Lung (tissue), 12 donors: ENCODE results near the gene SCAANT1. TPM values are rescaled to one million over a fixed set of nuclear protein-coding genes. Genes with fewer than 3 reads are reported as not detected.

Experiments
- ATAC-seq: fragments of 200-7000 bp; cut with Tn5 transposase; one replicate; pipeline ENCODE4 v1.9.1; 2020; ENCODE audit warnings: moderate number of reproducible peaks; ENCODE audit not compliant: insufficient read depth, low FRiP score
- DNase-seq, 3 donors: peaks; one replicate each; pipeline ENCODE4 v3.0.0-alpha.2; 2013 to 2017
- H3K27ac ChIP-seq, 2 donors: one replicate each; pipeline ENCODE4 v1.5.1; 2013; ENCODE audit warnings: mild to moderate bottlenecking in 2 of 2, moderate library complexity in 2 of 2, control low read depth in 1 of 2, inconsistent platforms in 1 of 2, low read depth in 1 of 2, low read length in 1 of 2
- H3K27me3 ChIP-seq, 3 donors: one replicate each; pipeline ENCODE4 v1.5.1; 2013; ENCODE audit warnings: low read length in 2 of 3; ENCODE audit not compliant: control insufficient read depth in 3 of 3, insufficient read depth in 3 of 3
- H3K36me3 ChIP-seq, 4 donors: one replicate each; pipeline ENCODE4 v1.5.1; 2013; ENCODE audit warnings: low read length in 4 of 4, mild to moderate bottlenecking in 1 of 4, moderate library complexity in 1 of 4; ENCODE audit not compliant: control insufficient read depth in 4 of 4, insufficient read depth in 4 of 4
- H3K4me1 ChIP-seq, 5 donors: one replicate each; pipeline ENCODE4 v1.5.1; 2013; ENCODE audit warnings: low read length in 5 of 5, mild to moderate bottlenecking in 2 of 5, moderate library complexity in 1 of 5; ENCODE audit not compliant: control insufficient read depth in 5 of 5, insufficient read depth in 5 of 5
- H3K4me3 ChIP-seq: one replicate; pipeline ENCODE4 v1.5.1; 2013; ENCODE audit warnings: mild to moderate bottlenecking, control low read depth, moderate library complexity
- H3K9ac ChIP-seq, 2 donors: one replicate each; pipeline ENCODE4 v1.5.1; 2013; ENCODE audit warnings: low read length in 2 of 2, control low read depth in 1 of 2; ENCODE audit not compliant: insufficient read depth in 1 of 2
- H3K9me3 ChIP-seq, 4 donors: one replicate each; pipeline ENCODE4 v1.5.1; 2013; ENCODE audit warnings: low read length in 3 of 4, mild to moderate bottlenecking in 1 of 4, moderate library complexity in 1 of 4; ENCODE audit not compliant: control insufficient read depth in 4 of 4, insufficient read depth in 3 of 4
- CTCF ChIP-seq: IDR thresholded peaks from 2 replicates; pipeline ENCODE4 v1.5.1; 2012; ENCODE audit warnings: mild to moderate bottlenecking; ENCODE audit errors: control extremely low read depth, extremely low read depth
- WGBS, 2 donors: extraction: QIAGEN DNeasy Blood & Tissue Kit; methylation state at CpG; one replicate each; pipeline ENCODE4 v1.1.7; 2013; 5-methylcytosine and 5-hydroxymethylcytosine counted together
- polyA plus RNA-seq, 2 donors: library from polyadenylated mRNA; stranded (reverse); fragments of 200-250 nt; gene quantifications; one replicate each; pipeline ENCODE4 v1.2.1, GENCODE V29; 2013
- total RNA-seq, 2 donors: library from RNA; depleted of rRNA in 1 of 2; stranded (reverse); fragments of >200 nt in 1 of 2; gene quantifications; one replicate each; pipeline ENCODE4 v1.2.1, GENCODE V29; 2014 to 2021
- donor health status: control.
- donor health status: control.
- donor health status: Bipolar disorder and iron deficiency.
- donor health status: healthy.
- donor health status: DM: yes; HTN: yes; CAD: no.

SCAANT1 gene
- total and polyA plus RNA-seq, 4 donors = not detected

- no peak for ATAC-seq
- H3K9ac ChIP-seq = no peak overlapping the region
- H3K9me3 ChIP-seq = no peaks in the 10 kb centered on the region
- peaks cover 0 to 4% (median 1%) of the 10 kb centered on the region in 4 donors for H3K36me3 ChIP-seq
- no peaks in the 10 kb centered on the region for H3K27me3 ChIP-seq
- H3K4me3 ChIP-seq = no peak overlapping the region
- H3K4me1 ChIP-seq = peaks cover 4 to 28% (median 15%) of the 10 kb centered on the region in 5 donors
- no peak overlapping the region for H3K27ac ChIP-seq
- peak in 1 of 3 donors; percentile 60 for DNase-seq
- WGBS, 2 donors = 73 to 93% methylated on average over 3 of the region's 3 CpGs
- no peak for TF ChIP-seq CTCF
Measured at GRCh38 chr3:63945558-63946096, 33.4 kb upstream of the SCAANT1 start.

- Histone ChIP-seq H3K27ac (no peak overlapping the region), H3K9me3 (no peaks in the 10 kb centered on the region), H3K36me3 (peaks cover 0 to 4% (median 1%) of the 10 kb centered on the region in 4 donors), H3K4me1 (peaks cover 4 to 28% (median 15%) of the 10 kb centered on the region in 5 donors), H3K4me3 (no peak overlapping the region), H3K9ac (no peak overlapping the region), H3K27me3 (no peaks in the 10 kb centered on the region)
- TF ChIP-seq CTCF = no peak
- DNase-seq = no peak
- ATAC-seq = no peak
Measured at GRCh38 chr3:63943678-63944077, 31.5 kb upstream of the SCAANT1 start.

- no peak for TF ChIP-seq CTCF
Measured at GRCh38 chr3:63942528-63942927, 30.3 kb upstream of the SCAANT1 start.

GRCh38 chr3:63940389-63940757 is 28.2 kb upstream of the SCAANT1 start:
- H3K4me3 ChIP-seq = no peak overlapping the region
- 60 to 69% methylated on average over 4 of the region's 4 CpGs for WGBS, 2 donors
- peaks cover 7 to 21% (median 11%) of the 10 kb centered on the region in 5 donors for H3K4me1 ChIP-seq
- H3K9me3 ChIP-seq = no peaks in the 10 kb centered on the region
- TF ChIP-seq CTCF = no peak
- no peak for ATAC-seq
- H3K27ac ChIP-seq = no peak overlapping the region
- DNase-seq = no peak
- no peaks in the 10 kb centered on the region for H3K27me3 ChIP-seq
- H3K9ac ChIP-seq = no peak overlapping the region
- peaks cover 0 to 2% (median 2%) of the 10 kb centered on the region in 4 donors for H3K36me3 ChIP-seq

More at GRCh38 chr3:63942528-63942927, 30.3 kb upstream of the SCAANT1 start:
- Histone ChIP-seq H3K27ac (no peak overlapping the region), H3K9ac (no peak overlapping the region), H3K4me3 (no peak overlapping the region), H3K9me3 (no peaks in the 10 kb centered on the region), H3K36me3 (peaks cover 0 to 4% (median 1%) of the 10 kb centered on the region in 4 donors), H3K27me3 (no peaks in the 10 kb centered on the region), H3K4me1 (peaks cover 7 to 22% (median 13%) of the 10 kb centered on the region in 5 donors)
- ATAC-seq = no peak
- DNase-seq = no peak
